SK-N-SH (cell line): ENCODE results near the gene SLC28A3. TPM values are rescaled to one million over a fixed set of nuclear protein-coding genes. Genes with fewer than 3 reads are reported as not detected.

Source experiments
- CTCF ChIA-PET: fragments of 300-600, 350-600 bp; formaldehyde crosslinking; extraction: SDS; loops from one replicate; lab custom pipeline; 2021; lab: Yijun Ruan, JAX
- POLR2A ChIA-PET: fragments of 350-600 bp; sonication (Branson Sonifier 250); formaldehyde crosslinking; extraction: SDS; loops from one replicate; lab custom pipeline; 2020; ENCODE audit warnings: antibody characterized with exemption, inconsistent platforms; lab: Yijun Ruan, JAX
- DNase-seq: peaks from one replicate; pipeline ENCODE4 v3.0.0; 2012
- H2AFZ ChIP-seq: fragments of 200-600 bp; sonication (generic); 2 replicates; pipeline ENCODE4 v1.8.1; 2016; ENCODE audit warnings: antibody characterized with exemption, mild to moderate bottlenecking, low read depth
- H3F3A ChIP-seq: fragments of 200-600 bp; sonication (generic); replicated peaks from 2 replicates; pipeline ENCODE3; 2016; ENCODE audit warnings: antibody characterized with exemption, mild to moderate bottlenecking; ENCODE audit not compliant: insufficient read depth
- H3K27ac ChIP-seq, 2 experiments: fragments of 200-500 bp in 1 of 2; fragments of 200-600 bp in 1 of 2; sonication (Bioruptor generic) in 1 of 2; sonication (generic), shearing (Covaris generic) in 1 of 2; 2 replicates each; pipeline versions ENCODE4 v1.5.1 to v1.6.1; 2014 to 2016; ENCODE audit warnings: low read depth in 2 of 2, inconsistent platforms in 1 of 2, low read length in 1 of 2, mild to moderate bottlenecking in 1 of 2, mixed read lengths in 1 of 2
- H3K27me3 ChIP-seq: fragments of 200-600 bp; sonication (generic), shearing (Covaris generic); 2 replicates; pipeline ENCODE4 v1.6.1; 2016; ENCODE audit warnings: mixed run types; ENCODE audit not compliant: insufficient read depth
- H3K36me3 ChIP-seq, 2 experiments: fragments of 200-500 bp in 1 of 2; fragments of 200-600 bp in 1 of 2; sonication (Bioruptor generic) in 1 of 2; sonication (generic) in 1 of 2; replicated peaks in 1 of 2; 2 replicates each; pipeline versions ENCODE3 to v1.5.1; 2014 to 2016; ENCODE audit warnings: low read length in 1 of 2, mild to moderate bottlenecking in 1 of 2; ENCODE audit not compliant: insufficient read depth in 2 of 2, control insufficient read depth in 1 of 2
- H3K4me1 ChIP-seq, 2 experiments: fragments of 200-500 bp in 1 of 2; fragments of 200-600 bp in 1 of 2; sonication (Bioruptor generic) in 1 of 2; sonication (generic), shearing (Covaris generic) in 1 of 2; 2 replicates each; pipeline versions ENCODE4 v1.5.1 to v1.6.1; 2014 to 2016; ENCODE audit warnings: low read depth in 1 of 2, low read length in 1 of 2, mixed run types in 1 of 2; ENCODE audit not compliant: insufficient read depth in 2 of 2, control insufficient read depth in 1 of 2
- H3K4me2 ChIP-seq: fragments of 200-600 bp; sonication (generic), shearing (Covaris generic); 2 replicates; pipeline ENCODE4 v1.6.1; 2017; ENCODE audit warnings: mixed run types
- H3K4me3 ChIP-seq, 2 experiments: fragments of 200-500 bp in 1 of 2; fragments of 200-600 bp in 1 of 2; sonication (Bioruptor generic) in 1 of 2; sonication (generic), shearing (Covaris generic) in 1 of 2; 2 replicates each; pipeline versions ENCODE4 v1.5.1 to v1.8.1; 2014 to 2016; ENCODE audit warnings: low read depth in 2 of 2, inconsistent platforms in 1 of 2, low read length in 1 of 2, mild to moderate bottlenecking in 1 of 2, mixed read lengths in 1 of 2, moderate library complexity in 1 of 2
- H3K79me2 ChIP-seq: fragments of 200-600 bp; sonication (generic); 2 replicates; pipeline ENCODE4 v1.8.1; 2017; ENCODE audit warnings: mild to moderate bottlenecking; ENCODE audit not compliant: insufficient read depth
- H3K9ac ChIP-seq: fragments of 200-600 bp; sonication (generic); 2 replicates; pipeline ENCODE4 v1.6.1; 2017; ENCODE audit warnings: mixed run types
- H3K9me2 ChIP-seq: fragments of 200-600 bp; sonication (generic); 2 replicates; pipeline ENCODE4 v1.6.1; 2017; ENCODE audit warnings: mixed run types
- H3K9me3 ChIP-seq: fragments of 200-600 bp; sonication (generic); 2 replicates; pipeline ENCODE4 v1.6.1; 2017; ENCODE audit warnings: mixed run types, mild to moderate bottlenecking, moderate library complexity
- H4K20me1 ChIP-seq: fragments of 200-600 bp; sonication (generic); 2 replicates; pipeline ENCODE4 v1.6.1; 2017; ENCODE audit warnings: mild to moderate bottlenecking, mixed run types; ENCODE audit not compliant: insufficient read depth
- ELF1 ChIP-seq: IDR thresholded peaks from 2 replicates; pipeline ENCODE4 v1.4.0; 2012
- EP300 ChIP-seq, 2 experiments: IDR thresholded peaks; 2 replicates each; pipeline versions ENCODE4 v1.4.0 to v1.6.1; 2012; ENCODE audit warnings: borderline replicate concordance in 1 of 2, low read depth in 1 of 2, low read length in 1 of 2
- EZH2phosphoT487 ChIP-seq: fragments of 200-600 bp; sonication (generic); IDR thresholded peaks from 2 replicates; pipeline ENCODE4 v1.6.1; 2017; ENCODE audit warnings: low read depth, mixed run types, mild to moderate bottlenecking, antibody characterized with exemption, moderate library complexity, borderline replicate concordance
- FOXJ3 ChIP-seq: sonication (generic); formaldehyde crosslinking; IDR thresholded peaks from 2 replicates; pipeline ENCODE4 v1.5.1; 2020; ENCODE audit warnings: mild to moderate bottlenecking, missing genetic modification reagents
- FOXM1 ChIP-seq: IDR thresholded peaks from 2 replicates; pipeline ENCODE4 v1.4.0; 2012; ENCODE audit warnings: low read depth, mild to moderate bottlenecking
- GABPA ChIP-seq: IDR thresholded peaks from 2 replicates; pipeline ENCODE4 v1.4.0; 2012; ENCODE audit warnings: low read depth, mild to moderate bottlenecking
- GATA2 ChIP-seq: sonication (generic); formaldehyde crosslinking; IDR thresholded peaks from 2 replicates; pipeline ENCODE4 v1.5.0; 2020; ENCODE audit warnings: mild to moderate bottlenecking, missing genetic modification reagents
- MXI1 ChIP-seq: IDR thresholded peaks from 2 replicates; pipeline ENCODE4 v1.6.1; 2012; ENCODE audit warnings: mild to moderate bottlenecking, low read depth, low read length, improper control_type of control experiment
- POLR2AphosphoS5 ChIP-seq: IDR thresholded peaks from 2 replicates; pipeline ENCODE4 v1.6.1; 2012; ENCODE audit warnings: low read depth, low read length
- RAD21 ChIP-seq: IDR thresholded peaks from 2 replicates; pipeline ENCODE4 v1.6.1; 2012; ENCODE audit warnings: mild to moderate bottlenecking, low read length
- RCOR1 ChIP-seq: fragments of 150-350 bp; IDR thresholded peaks from 2 replicates; pipeline ENCODE4 v1.6.1; 2017; ENCODE audit warnings: antibody characterized with exemption, low read length
- SIN3A ChIP-seq: IDR thresholded peaks from 2 replicates; pipeline ENCODE4 v1.6.1; 2012; ENCODE audit warnings: low read depth, mild to moderate bottlenecking, low read length, moderate library complexity, borderline replicate concordance
- TAF1 ChIP-seq: IDR thresholded peaks from 2 replicates; pipeline ENCODE4 v1.6.1; 2012; ENCODE audit warnings: low read depth, mild to moderate bottlenecking, low read length, moderate library complexity, borderline replicate concordance
- YY1 ChIP-seq: IDR thresholded peaks from 2 replicates; pipeline ENCODE4 v1.4.0; 2012; ENCODE audit warnings: low read depth, mild to moderate bottlenecking
- WGBS: methylation state at CpG from one replicate; pipeline ENCODE4 v1.1.6; 2017; ENCODE audit warnings: low lambda C conversion rate; 5-methylcytosine and 5-hydroxymethylcytosine counted together
- polyA plus RNA-seq, 3 experiments: library from polyadenylated mRNA; depleted of rRNA; stranded (reverse); fragments of >200 nt; gene quantifications; 2 replicates each; pipeline ENCODE4 v1.2.3, GENCODE V29; 2012
- TF ChIP-seq, protein P1 (sequence below): IDR thresholded peaks from 2 replicates; pipeline ENCODE4 v1.4.0; 2012; ENCODE audit warnings: low read depth, borderline replicate concordance
- TF ChIP-seq, protein P2 (sequence below): IDR thresholded peaks from 2 replicates; pipeline ENCODE4 v1.4.0; 2012; ENCODE audit warnings: low read depth
- TF ChIP-seq, protein P3 (sequence below): fragments of 150-350 bp; IDR thresholded peaks from 2 replicates; pipeline ENCODE4 v1.6.1; 2017; ENCODE audit warnings: antibody characterized with exemption, low read length, low read depth, borderline replicate concordance
- TF ChIP-seq, protein P4 (sequence below): IDR thresholded peaks from 2 replicates; pipeline ENCODE4 v1.6.1; 2012; ENCODE audit warnings: mild to moderate bottlenecking, low read depth, low read length, moderate library complexity
- TF ChIP-seq, protein P5 (sequence below): fragments of 150-350 bp; IDR thresholded peaks from 2 replicates; pipeline ENCODE4 v1.6.1; 2016; ENCODE audit warnings: mild to moderate bottlenecking, low read depth, low read length

Gene SLC28A3
- polyA plus RNA-seq, 1 of the 3 experiments (the other 2 are of a cell fraction): 0.23 TPM

DNA sequence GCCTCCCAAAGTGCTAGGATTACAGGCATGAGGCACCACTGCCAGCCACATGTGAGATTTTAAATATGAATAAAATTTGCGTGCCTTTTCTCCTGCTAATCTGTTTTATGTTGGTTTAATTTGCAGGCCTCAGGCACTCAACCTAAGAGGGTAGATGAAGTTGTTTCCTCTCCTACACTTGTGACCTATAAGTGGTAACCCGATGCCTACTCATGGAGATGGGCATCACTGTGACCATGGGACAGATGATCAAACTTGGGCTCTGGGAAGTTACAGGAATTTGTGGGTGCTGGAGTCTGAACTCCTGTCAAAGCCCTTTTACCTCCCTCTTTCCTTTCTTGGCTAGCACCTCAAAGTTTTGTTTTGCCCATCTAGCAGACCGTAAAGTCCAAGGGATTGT lies 1.1 kb downstream of the SLC28A3 start:
- Histone ChIP-seq H3K4me3 (no peak overlapping the region), H3K4me2 (no peak overlapping the region), H3K9ac (no peak overlapping the region), H3K9me3 (no peaks in the 10 kb centered on the region), H2AFZ (no peak overlapping the region), H3K4me1 (no peaks in the 10 kb centered on the region), H3F3A (no peaks in the 10 kb centered on the region), H3K79me2 (no peaks in the 10 kb centered on the region), H3K36me3 (no peaks in the 10 kb centered on the region), H3K9me2 (no peaks in the 10 kb centered on the region), H3K27ac (no peak overlapping the region), H3K27me3 (no peaks in the 10 kb centered on the region)
- DNase-seq: no peak
- ChIA-PET CTCF (interaction anchor here (0.6 to 1.1 kb wide), 3 partner anchors 23 to 328 kb away, joined by 3 read pairs; no protein-coding TSS in a partner anchor), POLR2A (no interaction called here)
- WGBS: 83% methylated on average over 3 of the region's 3 CpGs
- no peak for TF ChIP-seq EZH2phosphoT487
- TF ChIP-seq TAF1: no peak
- no peak for TF ChIP-seq EP300 (IDR thresholded peaks at IDR 0.05; ENCODE audit: borderline replicate concordance in 1 of 2, low read depth in 1 of 2, low read length in 1 of 2)
- TF ChIP-seq, protein P1, sequence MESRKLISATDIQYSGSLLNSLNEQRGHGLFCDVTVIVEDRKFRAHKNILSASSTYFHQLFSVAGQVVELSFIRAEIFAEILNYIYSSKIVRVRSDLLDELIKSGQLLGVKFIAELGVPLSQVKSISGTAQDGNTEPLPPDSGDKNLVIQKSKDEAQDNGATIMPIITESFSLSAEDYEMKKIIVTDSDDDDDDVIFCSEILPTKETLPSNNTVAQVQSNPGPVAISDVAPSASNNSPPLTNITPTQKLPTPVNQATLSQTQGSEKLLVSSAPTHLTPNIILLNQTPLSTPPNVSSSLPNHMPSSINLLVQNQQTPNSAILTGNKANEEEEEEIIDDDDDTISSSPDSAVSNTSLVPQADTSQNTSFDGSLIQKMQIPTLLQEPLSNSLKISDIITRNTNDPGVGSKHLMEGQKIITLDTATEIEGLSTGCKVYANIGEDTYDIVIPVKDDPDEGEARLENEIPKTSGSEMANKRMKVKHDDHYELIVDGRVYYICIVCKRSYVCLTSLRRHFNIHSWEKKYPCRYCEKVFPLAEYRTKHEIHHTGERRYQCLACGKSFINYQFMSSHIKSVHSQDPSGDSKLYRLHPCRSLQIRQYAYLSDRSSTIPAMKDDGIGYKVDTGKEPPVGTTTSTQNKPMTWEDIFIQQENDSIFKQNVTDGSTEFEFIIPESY: no peak
- TF ChIP-seq, protein P2, sequence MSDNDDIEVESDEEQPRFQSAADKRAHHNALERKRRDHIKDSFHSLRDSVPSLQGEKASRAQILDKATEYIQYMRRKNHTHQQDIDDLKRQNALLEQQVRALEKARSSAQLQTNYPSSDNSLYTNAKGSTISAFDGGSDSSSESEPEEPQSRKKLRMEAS: no peak
- TF ChIP-seq RAD21: no peak
- no peak for TF ChIP-seq POLR2AphosphoS5
- no peak for TF ChIP-seq FOXJ3 (CRISPR knock-in tag)
- TF ChIP-seq, protein P3, sequence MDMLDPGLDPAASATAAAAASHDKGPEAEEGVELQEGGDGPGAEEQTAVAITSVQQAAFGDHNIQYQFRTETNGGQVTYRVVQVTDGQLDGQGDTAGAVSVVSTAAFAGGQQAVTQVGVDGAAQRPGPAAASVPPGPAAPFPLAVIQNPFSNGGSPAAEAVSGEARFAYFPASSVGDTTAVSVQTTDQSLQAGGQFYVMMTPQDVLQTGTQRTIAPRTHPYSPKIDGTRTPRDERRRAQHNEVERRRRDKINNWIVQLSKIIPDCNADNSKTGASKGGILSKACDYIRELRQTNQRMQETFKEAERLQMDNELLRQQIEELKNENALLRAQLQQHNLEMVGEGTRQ: no peak
- no peak for TF ChIP-seq FOXM1
- no peak for TF ChIP-seq GABPA
- TF ChIP-seq ELF1: no peak
- no peak for TF ChIP-seq YY1
- TF ChIP-seq, protein P4, sequence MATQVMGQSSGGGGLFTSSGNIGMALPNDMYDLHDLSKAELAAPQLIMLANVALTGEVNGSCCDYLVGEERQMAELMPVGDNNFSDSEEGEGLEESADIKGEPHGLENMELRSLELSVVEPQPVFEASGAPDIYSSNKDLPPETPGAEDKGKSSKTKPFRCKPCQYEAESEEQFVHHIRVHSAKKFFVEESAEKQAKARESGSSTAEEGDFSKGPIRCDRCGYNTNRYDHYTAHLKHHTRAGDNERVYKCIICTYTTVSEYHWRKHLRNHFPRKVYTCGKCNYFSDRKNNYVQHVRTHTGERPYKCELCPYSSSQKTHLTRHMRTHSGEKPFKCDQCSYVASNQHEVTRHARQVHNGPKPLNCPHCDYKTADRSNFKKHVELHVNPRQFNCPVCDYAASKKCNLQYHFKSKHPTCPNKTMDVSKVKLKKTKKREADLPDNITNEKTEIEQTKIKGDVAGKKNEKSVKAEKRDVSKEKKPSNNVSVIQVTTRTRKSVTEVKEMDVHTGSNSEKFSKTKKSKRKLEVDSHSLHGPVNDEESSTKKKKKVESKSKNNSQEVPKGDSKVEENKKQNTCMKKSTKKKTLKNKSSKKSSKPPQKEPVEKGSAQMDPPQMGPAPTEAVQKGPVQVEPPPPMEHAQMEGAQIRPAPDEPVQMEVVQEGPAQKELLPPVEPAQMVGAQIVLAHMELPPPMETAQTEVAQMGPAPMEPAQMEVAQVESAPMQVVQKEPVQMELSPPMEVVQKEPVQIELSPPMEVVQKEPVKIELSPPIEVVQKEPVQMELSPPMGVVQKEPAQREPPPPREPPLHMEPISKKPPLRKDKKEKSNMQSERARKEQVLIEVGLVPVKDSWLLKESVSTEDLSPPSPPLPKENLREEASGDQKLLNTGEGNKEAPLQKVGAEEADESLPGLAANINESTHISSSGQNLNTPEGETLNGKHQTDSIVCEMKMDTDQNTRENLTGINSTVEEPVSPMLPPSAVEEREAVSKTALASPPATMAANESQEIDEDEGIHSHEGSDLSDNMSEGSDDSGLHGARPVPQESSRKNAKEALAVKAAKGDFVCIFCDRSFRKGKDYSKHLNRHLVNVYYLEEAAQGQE: no peak
- TF ChIP-seq, protein P5, sequence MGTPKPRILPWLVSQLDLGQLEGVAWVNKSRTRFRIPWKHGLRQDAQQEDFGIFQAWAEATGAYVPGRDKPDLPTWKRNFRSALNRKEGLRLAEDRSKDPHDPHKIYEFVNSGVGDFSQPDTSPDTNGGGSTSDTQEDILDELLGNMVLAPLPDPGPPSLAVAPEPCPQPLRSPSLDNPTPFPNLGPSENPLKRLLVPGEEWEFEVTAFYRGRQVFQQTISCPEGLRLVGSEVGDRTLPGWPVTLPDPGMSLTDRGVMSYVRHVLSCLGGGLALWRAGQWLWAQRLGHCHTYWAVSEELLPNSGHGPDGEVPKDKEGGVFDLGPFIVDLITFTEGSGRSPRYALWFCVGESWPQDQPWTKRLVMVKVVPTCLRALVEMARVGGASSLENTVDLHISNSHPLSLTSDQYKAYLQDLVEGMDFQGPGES: no peak
- TF ChIP-seq SIN3A: no peak
- TF ChIP-seq MXI1: no peak
- no peak for TF ChIP-seq GATA2 (CRISPR knock-in tag)
- TF ChIP-seq RCOR1: no peak
- TF ChIP-seq, all 33 proteins: peak for 0
- no peaks in the 10 kb centered on the region for H4K20me1 ChIP-seq
